CD4-positive, alpha-beta T cell (primary cell): ENCODE data around the gene DNHD1. TPM values are rescaled to one million over a fixed set of nuclear protein-coding genes. Genes with fewer than 3 reads are reported as not detected.

ENCODE experiments used
- ATAC-seq: fragments of 200-7000 bp; cut with Tn5 transposase; one replicate; pipeline ENCODE4 v1.10.0; 2022; ENCODE audit warnings: mild to moderate bottlenecking; ENCODE audit not compliant: poor library complexity
- CTCF ChIA-PET: fragments of 350-600 bp; sonication (Branson Sonifier 250); formaldehyde crosslinking; loops from one replicate; lab custom pipeline; 2021; ENCODE audit warnings: antibody characterized with exemption, inconsistent platforms; lab: Charles Lee
- POLR2A ChIA-PET: fragments of 350-600 bp; sonication (Branson Sonifier 250); formaldehyde crosslinking; loops from one replicate; lab custom pipeline; 2021; ENCODE audit warnings: antibody characterized with exemption, inconsistent platforms; lab: Charles Lee
- DNase-seq, 14 experiments: peaks; one replicate each; pipeline ENCODE4 v3.0.0-alpha.2; 2013 to 2020; ENCODE audit warnings: mixed read lengths in 2 of 14
- H3K27ac ChIP-seq, 2 donors: one replicate each; pipeline versions ENCODE4 v1.5.1 to v1.7.0; 2013; ENCODE audit warnings: low read length in 2 of 2, low read depth in 1 of 2, mild to moderate bottlenecking in 1 of 2
- H3K27me3 ChIP-seq, 2 experiments: 1 replicate in 1 of 2; 2 replicates in 1 of 2; pipeline versions ENCODE4 v1.6.1 to v1.7.0; 2013; ENCODE audit warnings: low read length in 2 of 2, control low read depth in 1 of 2, mild to moderate bottlenecking in 1 of 2, moderate library complexity in 1 of 2; ENCODE audit not compliant: insufficient read depth in 2 of 2, control insufficient read depth in 1 of 2
- H3K36me3 ChIP-seq: one replicate; pipeline ENCODE4 v1.6.1; 2013; ENCODE audit warnings: low read length, control low read depth; ENCODE audit not compliant: insufficient read depth
- H3K4me1 ChIP-seq: one replicate; pipeline ENCODE4 v1.6.1; 2013; ENCODE audit warnings: low read length, control low read depth; ENCODE audit not compliant: insufficient read depth
- H3K4me3 ChIP-seq: one replicate; pipeline ENCODE4 v1.5.1; 2013; ENCODE audit warnings: mild to moderate bottlenecking, low read length, moderate library complexity
- H3K9me3 ChIP-seq, 2 experiments: 1 replicate in 1 of 2; 2 replicates in 1 of 2; pipeline versions ENCODE4 v1.6.1 to v1.7.0; 2013; ENCODE audit warnings: low read length in 2 of 2, mild to moderate bottlenecking in 2 of 2, control low read depth in 1 of 2, moderate library complexity in 1 of 2; ENCODE audit not compliant: control insufficient read depth in 1 of 2, insufficient read depth in 1 of 2
- H3K27ac Mint-ChIP-seq: one replicate; pipeline ENCODE4 v1.8.0; 2020; ENCODE audit warnings: mixed read lengths
- H3K27me3 Mint-ChIP-seq: one replicate; pipeline ENCODE4 v1.8.0; 2021; ENCODE audit warnings: mixed read lengths
- H3K36me3 Mint-ChIP-seq: one replicate; pipeline ENCODE4 v1.8.0; 2021; ENCODE audit warnings: low read depth, mixed read lengths
- H3K4me1 Mint-ChIP-seq: one replicate; pipeline ENCODE4 v1.8.0; 2021; ENCODE audit warnings: low read depth, mixed read lengths
- H3K4me3 Mint-ChIP-seq: one replicate; pipeline ENCODE4 v1.8.0; 2020; ENCODE audit warnings: mild to moderate bottlenecking, mixed read lengths
- H3K9me3 Mint-ChIP-seq: one replicate; pipeline ENCODE4 v1.8.0; 2020; ENCODE audit warnings: mixed read lengths
- CTCF ChIP-seq: fragments of 200-600 bp; IDR thresholded peaks from one replicate; pipeline ENCODE4 v1.8.0; 2022; ENCODE audit warnings: antibody characterized with exemption, mild to moderate bottlenecking
- intact Hi-C, 2 experiments: fragments of 100-400 bp; cut with DNase I in 1 of 2; cut with micrococcal nuclease in 1 of 2; formaldehyde crosslinking; loops; one replicate each; pipeline versions ENCODE4 v1.15.1 to v1.9.0; 2023 to 2025; cut with DNase I, micrococcal nuclease
- total RNA-seq, 174 experiments: library from RNA in 2 of 174; stranded (reverse) in 2 of 174; gene quantifications; one replicate each; pipeline ENCODE4 v1.2.3 and lab custom pipeline; 2021 to 2026

The DNHD1 gene
- total RNA-seq, 2 experiments from 2014 or later: 44.1 to 46.8 TPM

GRCh38 chr11:6561288-6561687 is 64.2 kb downstream of the DNHD1 start:
- Histone ChIP-seq H3K36me3 (peaks cover 3% of the 10 kb centered on the region), H3K4me3 (no peak overlapping the region), H3K9me3 (peaks cover 0 to 3% of the 10 kb centered on the region in 2 experiments), H3K27ac (no peak overlapping the region), H3K4me1 (no peaks in the 10 kb centered on the region), H3K27me3 (no peaks in the 10 kb centered on the region)
- Mint-ChIP-seq H3K36me3 (peaks cover 34% of the 10 kb centered on the region), H3K9me3 (no peaks in the 10 kb centered on the region), H3K4me3 (no peak overlapping the region), H3K27ac (no peak overlapping the region), H3K27me3 (no peaks in the 10 kb centered on the region), H3K4me1 (no peaks in the 10 kb centered on the region)
- ATAC-seq (no peak), DNase-seq (no peak)
- ChIA-PET POLR2A (no interaction called here), CTCF (no interaction called here)
- TF ChIP-seq CTCF: no peak
- intact Hi-C loops: no loop called here

DNA sequence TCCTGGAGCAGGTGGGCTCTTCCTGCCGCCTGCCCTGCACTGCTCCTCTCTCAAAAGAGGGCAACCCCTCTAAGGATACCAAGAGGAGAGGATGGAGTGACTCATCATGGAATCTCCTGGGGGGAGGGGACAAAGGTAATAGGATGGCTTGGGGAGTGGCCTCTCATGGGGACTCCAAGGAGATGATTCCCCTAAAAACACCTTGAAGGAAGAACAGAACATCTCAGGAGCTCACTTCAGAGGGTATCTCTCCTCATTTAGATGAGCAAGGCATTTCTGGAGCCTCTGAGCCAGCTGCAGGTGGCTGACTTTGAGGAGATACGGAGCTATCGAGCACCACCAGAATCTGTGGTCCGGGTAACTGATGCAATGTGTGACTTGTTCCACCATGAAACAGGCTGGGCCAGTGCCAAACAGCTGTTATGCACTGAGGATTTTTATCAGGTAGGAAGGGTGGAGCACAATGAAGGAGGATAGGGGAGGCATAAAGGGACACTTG is 66.1 kb downstream of the DNHD1 start:
- H3K4me3 ChIP-seq: no peak overlapping the region
- CTCF ChIA-PET: no interaction called here
- no peak overlapping the region for H3K4me3 Mint-ChIP-seq
- no peak for TF ChIP-seq CTCF
- no peaks in the 10 kb centered on the region for H3K4me1 Mint-ChIP-seq
- no peaks in the 10 kb centered on the region for H3K4me1 ChIP-seq
- no peaks in the 10 kb centered on the region for H3K27me3 ChIP-seq
- no peak overlapping the region for H3K27ac ChIP-seq
- no peak for DNase-seq
- no peak overlapping the region for H3K27ac Mint-ChIP-seq
- no peaks in the 10 kb centered on the region for H3K9me3 Mint-ChIP-seq
- H3K9me3 ChIP-seq: no peaks in the 10 kb centered on the region
- peaks cover 34% of the 10 kb centered on the region for H3K36me3 Mint-ChIP-seq
- no peaks in the 10 kb centered on the region for H3K27me3 Mint-ChIP-seq
- peaks cover 11% of the 10 kb centered on the region for H3K36me3 ChIP-seq
- POLR2A ChIA-PET: interaction anchor here (1.2 kb wide), 1 partner anchor 39 kb away, joined by 3 read pairs; no protein-coding TSS in a partner anchor
- intact Hi-C loops: no loop called here
- no peak for ATAC-seq

DNA sequence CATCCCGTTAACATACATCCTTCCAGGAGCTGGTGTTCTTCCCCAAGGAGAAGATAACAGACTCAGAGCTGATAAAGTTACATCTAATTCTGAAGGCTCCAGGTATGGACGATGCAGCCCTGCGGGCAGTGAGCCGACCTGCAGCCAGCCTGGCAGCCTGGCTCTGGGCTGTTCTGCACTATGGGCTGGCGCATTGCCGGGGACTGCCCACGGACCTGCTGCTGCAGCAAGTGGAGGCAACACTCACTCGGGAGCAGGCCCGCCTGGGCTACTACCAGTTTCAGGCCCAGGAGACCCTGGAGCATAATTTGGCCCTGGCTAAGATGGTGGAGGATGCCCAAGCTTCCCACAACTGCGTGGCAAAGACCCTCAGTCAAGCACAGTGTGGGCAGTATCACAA is 66.6 kb downstream of the DNHD1 start:
- Histone ChIP-seq H3K9me3 (no peaks in the 10 kb centered on the region), H3K27me3 (no peaks in the 10 kb centered on the region), H3K4me3 (no peak overlapping the region), H3K4me1 (no peaks in the 10 kb centered on the region), H3K36me3 (peaks cover 11% of the 10 kb centered on the region), H3K27ac (no peak overlapping the region)
- Mint-ChIP-seq H3K4me3 (no peak overlapping the region), H3K27me3 (no peaks in the 10 kb centered on the region), H3K9me3 (no peaks in the 10 kb centered on the region), H3K36me3 (peaks cover 37% of the 10 kb centered on the region), H3K4me1 (no peaks in the 10 kb centered on the region), H3K27ac (no peak overlapping the region)
- ATAC-seq (no peak), DNase-seq (no peak)
- CTCF ChIA-PET: no interaction called here
- POLR2A ChIA-PET: no interaction called here
- TF ChIP-seq CTCF: no peak
- intact Hi-C loops: no loop called here
